Trophoblast cell (in vitro differentiated cells and primary cell): ENCODE measurements around the gene PRICKLE1.

Source experiments
- DNase-seq, 2 donors: peaks; one replicate each; pipeline ENCODE4 v3.0.0-alpha.2; 2016
- H2AFZ ChIP-seq: 2 replicates; pipeline ENCODE4 v1.6.1; 2013; ENCODE audit warnings: low read length, moderate library complexity, mild to moderate bottlenecking; ENCODE audit not compliant: insufficient read depth, poor library complexity
- H2AK5ac ChIP-seq: 2 replicates; pipeline ENCODE4 v1.6.1; 2013; ENCODE audit warnings: mild to moderate bottlenecking, low read length
- H2BK120ac ChIP-seq: 2 replicates; pipeline ENCODE4 v1.6.1; 2013; ENCODE audit warnings: low read length, mild to moderate bottlenecking, moderate library complexity; ENCODE audit not compliant: insufficient read depth, poor library complexity
- H2BK12ac ChIP-seq: 2 replicates; pipeline ENCODE4 v1.6.1; 2013; ENCODE audit warnings: mild to moderate bottlenecking, low read length, moderate library complexity
- H2BK5ac ChIP-seq: 2 replicates; pipeline ENCODE4 v1.6.1; 2013; ENCODE audit warnings: low read length, low read depth, moderate library complexity, mild to moderate bottlenecking; ENCODE audit not compliant: poor library complexity
- H3K14ac ChIP-seq: 2 replicates; pipeline ENCODE4 v1.6.1; 2013; ENCODE audit warnings: mild to moderate bottlenecking, low read length
- H3K18ac ChIP-seq: 2 replicates; pipeline ENCODE4 v1.6.1; 2013; ENCODE audit warnings: mild to moderate bottlenecking, low read length
- H3K23ac ChIP-seq: 2 replicates; pipeline ENCODE4 v1.6.1; 2013; ENCODE audit warnings: low read length
- H3K27ac ChIP-seq: 2 replicates; pipeline ENCODE4 v1.5.1; 2013; ENCODE audit warnings: low read depth, mild to moderate bottlenecking, inconsistent platforms, low read length, moderate library complexity
- H3K27me3 ChIP-seq: 2 replicates; pipeline ENCODE4 v1.6.1; 2013; ENCODE audit warnings: inconsistent platforms, mild to moderate bottlenecking, low read length, moderate library complexity; ENCODE audit not compliant: insufficient read depth
- H3K36me3 ChIP-seq, 2 experiments: 1 replicate in 1 of 2; 2 replicates in 1 of 2; pipeline ENCODE4 v1.6.1; 2013; ENCODE audit warnings: low read length in 2 of 2, mild to moderate bottlenecking in 2 of 2, moderate library complexity in 1 of 2; ENCODE audit not compliant: insufficient read depth in 2 of 2, control insufficient read depth in 1 of 2
- H3K4ac ChIP-seq: 2 replicates; pipeline ENCODE4 v1.6.1; 2013; ENCODE audit warnings: low read depth, mild to moderate bottlenecking, low read length, moderate library complexity
- H3K4me1 ChIP-seq, 2 experiments: 1 replicate in 1 of 2; 2 replicates in 1 of 2; pipeline ENCODE4 v1.6.1; 2013; ENCODE audit warnings: low read length in 2 of 2, mild to moderate bottlenecking in 2 of 2, moderate library complexity in 1 of 2; ENCODE audit not compliant: insufficient read depth in 2 of 2, control insufficient read depth in 1 of 2
- H3K4me2 ChIP-seq: 2 replicates; pipeline ENCODE4 v1.6.1; 2013; ENCODE audit warnings: inconsistent platforms, mild to moderate bottlenecking, low read length, moderate library complexity
- H3K4me3 ChIP-seq: 2 replicates; pipeline ENCODE4 v1.5.1; 2013; ENCODE audit warnings: mild to moderate bottlenecking, low read depth, low read length, inconsistent platforms
- H3K79me1 ChIP-seq: one replicate; pipeline ENCODE4 v1.6.1; 2013; ENCODE audit warnings: low read length
- H3K79me2 ChIP-seq: 2 replicates; pipeline ENCODE4 v1.6.1; 2013; ENCODE audit warnings: low read length, mild to moderate bottlenecking; ENCODE audit not compliant: control insufficient read depth, insufficient read depth, poor library complexity
- H3K9ac ChIP-seq: 2 replicates; pipeline ENCODE4 v1.6.1; 2013; ENCODE audit warnings: mild to moderate bottlenecking, low read length
- H3K9me3 ChIP-seq: 2 replicates; pipeline ENCODE4 v1.6.1; 2013; ENCODE audit warnings: low read depth, mild to moderate bottlenecking, control low read depth, inconsistent platforms, low read length; ENCODE audit not compliant: insufficient read depth
- H4K12ac ChIP-seq: 2 replicates; pipeline ENCODE4 v1.6.1; 2013; ENCODE audit warnings: low read depth, mild to moderate bottlenecking, low read length, moderate library complexity
- H4K8ac ChIP-seq: 2 replicates; pipeline ENCODE4 v1.6.1; 2013; ENCODE audit warnings: low read depth, mild to moderate bottlenecking, low read length, moderate library complexity
- H4K91ac ChIP-seq: one replicate; pipeline ENCODE4 v1.6.1; 2013; ENCODE audit warnings: low read depth, mild to moderate bottlenecking, low read length, moderate library complexity
- WGBS: extraction: QIAGEN DNeasy Blood & Tissue Kit; methylation state at CpG from one replicate; pipeline ENCODE4 v1.1.7; 2013; ENCODE audit warnings: missing lambda C conversion rate; ENCODE audit not compliant: insufficient read length, insufficient coverage; ENCODE audit errors: extremely low coverage; 5-methylcytosine and 5-hydroxymethylcytosine counted together

The PRICKLE1 gene

GRCh38 chr12:42574851-42575266, 14.7 kb downstream of the PRICKLE1 start:
- Histone ChIP-seq H3K79me2 (no peaks in the 10 kb centered on the region), H3K4me1 (no peaks in the 10 kb centered on the region), H3K9ac (no peak overlapping the region), H3K36me3 (peaks cover 0 to 2% of the 10 kb centered on the region in 2 experiments), H2BK5ac (no peak overlapping the region), H2AFZ (no peak overlapping the region), H2BK12ac (no peak overlapping the region), H4K91ac (no peak overlapping the region), H2BK120ac (no peak overlapping the region), H4K12ac (no peak overlapping the region), H3K18ac (no peak overlapping the region), H3K27me3 (no peaks in the 10 kb centered on the region), H3K4me2 (no peak overlapping the region), H3K9me3 (no peaks in the 10 kb centered on the region), H3K23ac (no peak overlapping the region), H4K8ac (no peak overlapping the region), H3K27ac (no peak overlapping the region), H3K4ac (no peak overlapping the region), H3K79me1 (no peaks in the 10 kb centered on the region), H3K14ac (no peak overlapping the region), H3K4me3 (no peak overlapping the region), H2AK5ac (no peak overlapping the region)
- no peak for DNase-seq

- DNase-seq: no peak
- H3K23ac ChIP-seq: no peak overlapping the region
- H2BK5ac ChIP-seq: no peak overlapping the region
- H2AK5ac ChIP-seq: no peak overlapping the region
- no CpG with 5 or more reads among the region's 2 CpGs for WGBS
- H3K36me3 ChIP-seq: peaks cover 0 to 2% of the 10 kb centered on the region in 2 experiments
- H4K12ac ChIP-seq: no peak overlapping the region
- H3K4me2 ChIP-seq: no peak overlapping the region
- H3K79me1 ChIP-seq: no peaks in the 10 kb centered on the region
- H3K4me3 ChIP-seq: no peak overlapping the region
- no peak overlapping the region for H3K18ac ChIP-seq
- H3K4me1 ChIP-seq: no peaks in the 10 kb centered on the region
- H2BK12ac ChIP-seq: no peak overlapping the region
- H3K27me3 ChIP-seq: no peaks in the 10 kb centered on the region
- no peak overlapping the region for H3K14ac ChIP-seq
- no peak overlapping the region for H4K8ac ChIP-seq
- no peak overlapping the region for H2BK120ac ChIP-seq
- H3K4ac ChIP-seq: no peak overlapping the region
- H3K9me3 ChIP-seq: no peaks in the 10 kb centered on the region
- H3K9ac ChIP-seq: no peak overlapping the region
- no peak overlapping the region for H4K91ac ChIP-seq
- H2AFZ ChIP-seq: no peak overlapping the region
- no peaks in the 10 kb centered on the region for H3K79me2 ChIP-seq
- no peak overlapping the region for H3K27ac ChIP-seq
Observed at GRCh38 chr12:42571327-42572009, 18.1 kb downstream of the PRICKLE1 start.

GRCh38 chr12:42570076-42570475, 19.5 kb downstream of the PRICKLE1 start:
- Histone ChIP-seq H3K4me1 (no peaks in the 10 kb centered on the region), H3K23ac (no peak overlapping the region), H3K9me3 (no peaks in the 10 kb centered on the region), H2BK5ac (no peak overlapping the region), H3K36me3 (peaks cover 0 to 2% of the 10 kb centered on the region in 2 experiments), H3K79me2 (no peaks in the 10 kb centered on the region), H3K79me1 (no peaks in the 10 kb centered on the region), H4K12ac (no peak overlapping the region), H2BK12ac (no peak overlapping the region), H2AFZ (no peak overlapping the region), H4K8ac (no peak overlapping the region), H3K4me2 (no peak overlapping the region), H3K4ac (no peak overlapping the region), H3K27me3 (no peaks in the 10 kb centered on the region), H3K27ac (no peak overlapping the region), H3K14ac (no peak overlapping the region), H4K91ac (no peak overlapping the region), H2AK5ac (no peak overlapping the region), H3K4me3 (no peak overlapping the region), H2BK120ac (no peak overlapping the region), H3K18ac (no peak overlapping the region), H3K9ac (no peak overlapping the region)
- peak; percentile 36 to 96 for DNase-seq
- WGBS: no CpG with 5 or more reads among the region's 2 CpGs

GRCh38 chr12:42568952-42569915, 20.3 kb downstream of the PRICKLE1 start:
- H2BK5ac ChIP-seq: no peak overlapping the region
- no peaks in the 10 kb centered on the region for H3K27me3 ChIP-seq
- no peaks in the 10 kb centered on the region for H3K79me1 ChIP-seq
- H3K4me3 ChIP-seq: no peak overlapping the region
- no peak overlapping the region for H2AK5ac ChIP-seq
- no peak overlapping the region for H3K4me2 ChIP-seq
- no peak overlapping the region for H4K8ac ChIP-seq
- no peak overlapping the region for H3K4ac ChIP-seq
- peak; percentile 20 to 66 for DNase-seq
- no peaks in the 10 kb centered on the region for H3K9me3 ChIP-seq
- H3K14ac ChIP-seq: no peak overlapping the region
- H3K79me2 ChIP-seq: no peaks in the 10 kb centered on the region
- H3K36me3 ChIP-seq: peaks cover 0 to 2% of the 10 kb centered on the region in 2 experiments
- H3K4me1 ChIP-seq: no peaks in the 10 kb centered on the region
- H4K91ac ChIP-seq: no peak overlapping the region
- no peak overlapping the region for H4K12ac ChIP-seq
- no peak overlapping the region for H3K18ac ChIP-seq
- no CpG with 5 or more reads among the region's 6 CpGs for WGBS
- no peak overlapping the region for H2BK120ac ChIP-seq
- H3K9ac ChIP-seq: no peak overlapping the region
- H2BK12ac ChIP-seq: no peak overlapping the region
- no peak overlapping the region for H2AFZ ChIP-seq
- no peak overlapping the region for H3K27ac ChIP-seq
- H3K23ac ChIP-seq: no peak overlapping the region
